H7 (cell line): ENCODE results near the gene HTATSF1. TPM values are rescaled to one million over a fixed set of nuclear protein-coding genes. Genes with fewer than 3 reads are reported as not detected.
A peak's percentile ranks its signal among the peaks of the same experiment; 100 is the strongest.

Experiments
- DNase-seq: peaks from one replicate; pipeline ENCODE4 v3.0.0; 2012
- H3K27me3 ChIP-seq: 2 replicates; pipeline ENCODE4 v1.6.0; 2011; ENCODE audit warnings: mild to moderate bottlenecking, low read length; ENCODE audit not compliant: control insufficient read depth, insufficient read depth
- H3K36me3 ChIP-seq: replicated peaks from 2 replicates; pipeline ENCODE4 v1.5.1; 2011; ENCODE audit warnings: low read length; ENCODE audit not compliant: control insufficient read depth, insufficient read depth
- H3K4me3 ChIP-seq: 2 replicates; pipeline ENCODE4 v1.5.1; 2011; ENCODE audit warnings: low read depth, mild to moderate bottlenecking, control low read depth, low read length, moderate library complexity; ENCODE audit not compliant: insufficient read depth
- total RNA-seq: library from RNA; depleted of rRNA; stranded (reverse); fragments of >200 nt; shearing (Covaris generic); gene quantifications from 2 replicates; pipeline ENCODE4 v1.2.3, GENCODE V29; 2014

Gene HTATSF1
- total RNA-seq, 1 experiment from 2014 or later = 61.4 TPM

DNA sequence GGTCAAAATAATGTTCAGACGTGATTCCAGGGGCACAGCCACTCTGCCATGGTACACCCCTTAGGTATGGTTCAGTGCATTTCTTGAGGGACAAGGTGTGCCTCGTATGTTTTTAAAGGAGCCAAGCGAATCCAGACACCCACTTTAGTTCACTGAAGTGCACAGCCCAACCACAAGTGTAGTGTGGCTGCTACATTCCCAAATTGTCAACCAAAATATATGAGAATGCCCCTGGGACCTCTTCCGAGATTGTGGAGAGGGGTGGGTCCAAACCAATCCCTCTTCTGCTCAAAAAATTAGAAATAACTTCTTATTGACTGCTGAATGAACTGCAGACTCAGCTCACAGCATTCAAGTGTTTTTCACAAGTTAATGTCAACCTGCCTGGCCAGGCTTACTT is 17.0 kb upstream of the HTATSF1 start:
- DNase-seq = no peak
- Histone ChIP-seq H3K4me3 (no peak overlapping the region), H3K36me3 (no peaks in the 10 kb centered on the region), H3K27me3 (no peaks in the 10 kb centered on the region)

- DNase-seq = no peak
- no peaks in the 10 kb centered on the region; the same call in 1 of the 2 replicates for H3K27me3 ChIP-seq
- H3K4me3 ChIP-seq = no peak within 1 kb of the TSS
- no peaks in the 10 kb centered on the region for H3K36me3 ChIP-seq
These were observed 9.7 kb upstream of the HTATSF1 start, which contains the start of gene BRS3 for GRCh38 chrX:136487647-136488046. Gene BRS3, plus strand, starts transcription at chrX:136487947. Its CDS starts 168 bp downstream, at chrX:136488115.

DNA sequence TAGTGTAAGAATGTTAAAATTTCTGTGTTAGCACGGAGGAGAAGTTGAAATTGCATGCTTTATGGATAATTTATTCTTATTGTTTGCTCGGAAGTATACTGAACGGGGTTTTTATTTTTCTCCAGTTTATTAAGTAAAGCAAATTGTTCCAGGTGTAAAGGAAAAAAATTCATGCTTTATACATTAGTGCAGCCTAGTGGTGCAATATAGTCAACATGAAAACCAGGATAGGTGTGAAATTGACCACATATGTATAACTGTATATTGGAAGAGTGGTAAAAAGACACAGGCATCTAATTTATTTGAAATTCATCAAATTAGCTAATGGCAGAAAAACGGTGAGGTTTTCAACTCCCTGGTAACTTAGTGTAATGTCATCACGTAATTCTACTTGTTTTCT is 8.7 kb upstream of the HTATSF1 start:
- Histone ChIP-seq H3K36me3 (no peaks in the 10 kb centered on the region), H3K4me3 (no peak overlapping the region), H3K27me3 (no peaks in the 10 kb centered on the region; the same call in 1 of the 2 replicates)
- DNase-seq = no peak

DNA sequence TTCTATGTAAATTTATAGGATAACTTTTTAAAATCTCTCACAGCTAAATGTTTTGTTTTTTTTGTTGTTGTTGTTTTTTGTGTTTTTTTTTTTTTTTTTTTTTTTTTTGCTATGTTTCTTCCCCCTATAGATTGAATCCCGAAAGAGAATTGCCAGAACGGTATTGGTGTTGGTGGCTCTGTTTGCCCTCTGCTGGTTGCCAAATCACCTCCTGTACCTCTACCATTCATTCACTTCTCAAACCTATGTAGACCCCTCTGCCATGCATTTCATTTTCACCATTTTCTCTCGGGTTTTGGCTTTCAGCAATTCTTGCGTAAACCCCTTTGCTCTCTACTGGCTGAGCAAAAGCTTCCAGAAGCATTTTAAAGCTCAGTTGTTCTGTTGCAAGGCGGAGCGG is 5.6 kb upstream of the HTATSF1 start:
- no peaks in the 10 kb centered on the region; the same call in 1 of the 2 replicates for H3K27me3 ChIP-seq
- H3K36me3 ChIP-seq = no peaks in the 10 kb centered on the region
- H3K4me3 ChIP-seq = no peak overlapping the region
- no peak for DNase-seq

DNA sequence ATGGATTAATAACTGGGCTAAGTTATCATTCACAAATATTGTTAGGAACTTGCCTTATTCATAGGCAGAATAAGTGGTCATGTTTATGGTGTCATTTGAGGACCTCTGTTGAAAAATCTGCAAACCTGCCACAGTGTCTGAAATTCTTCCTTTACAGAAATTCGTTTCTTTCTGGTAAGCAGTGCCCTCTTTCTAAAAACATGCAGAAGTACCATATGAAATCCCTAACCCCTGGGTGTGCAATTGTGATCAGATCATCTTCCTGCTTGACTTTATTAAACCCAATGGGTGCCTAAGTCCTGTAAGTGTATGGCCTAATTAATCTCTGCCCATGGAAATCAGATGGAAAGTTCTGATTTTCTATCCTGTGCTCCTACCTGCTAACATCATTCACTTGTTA is 4.4 kb upstream of the HTATSF1 start:
- no peaks in the 10 kb centered on the region for H3K36me3 ChIP-seq
- DNase-seq = no peak
- H3K4me3 ChIP-seq = no peak overlapping the region
- no peaks in the 10 kb centered on the region; the same call in 1 of the 2 replicates for H3K27me3 ChIP-seq

DNA sequence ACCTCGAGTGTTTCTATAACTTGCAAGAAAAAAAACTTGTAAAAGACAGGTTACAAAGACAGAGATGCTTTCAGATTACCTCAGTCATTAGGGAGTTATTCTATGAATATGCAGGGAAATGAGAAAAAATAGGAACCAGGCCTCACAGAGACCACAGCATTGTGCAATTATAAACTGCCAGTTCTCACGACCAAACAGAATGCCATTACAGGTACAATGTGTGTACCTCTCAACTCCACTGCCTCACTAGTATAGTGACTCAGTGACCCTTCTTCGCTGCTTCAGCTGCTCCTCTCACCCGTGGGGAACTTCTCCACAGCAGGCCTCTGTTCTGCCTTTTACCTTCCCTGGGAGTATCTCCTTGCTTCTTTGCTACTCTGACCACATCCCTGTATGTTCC is 2.3 kb upstream of the HTATSF1 start:
- Histone ChIP-seq H3K4me3 (no peak overlapping the region), H3K27me3 (no peaks in the 10 kb centered on the region), H3K36me3 (no peaks in the 10 kb centered on the region)
- DNase-seq = no peak

DNA sequence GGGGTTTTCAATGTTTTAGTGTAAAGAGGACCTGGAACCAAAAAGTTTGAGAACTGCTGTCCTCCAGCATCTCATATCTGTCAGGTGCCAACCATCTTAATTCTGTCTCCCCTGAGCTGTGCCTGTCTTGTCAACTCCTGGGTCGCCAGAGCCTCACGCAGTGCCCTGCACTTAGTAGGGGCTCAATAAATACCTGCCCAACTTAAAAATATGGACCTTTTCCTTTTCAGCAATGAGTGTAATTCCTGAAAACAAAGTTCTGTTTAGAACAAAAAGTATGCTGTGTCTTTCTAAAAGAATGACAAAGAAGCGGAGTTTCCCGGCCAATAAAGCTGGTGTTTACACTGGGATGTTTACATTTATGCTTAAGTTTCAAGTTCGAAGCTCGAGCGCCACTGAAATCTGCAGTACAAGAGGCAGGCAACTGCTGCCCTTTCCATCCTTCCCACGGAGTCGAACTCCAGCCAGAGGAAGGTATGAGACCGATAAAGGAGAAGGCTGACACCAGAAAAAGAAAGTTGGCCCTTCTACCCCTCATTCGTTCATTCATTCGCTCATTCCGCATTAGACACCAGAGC is 1.1 kb upstream of the HTATSF1 start:
- no peak for DNase-seq
- Histone ChIP-seq H3K27me3 (no peaks in the 10 kb centered on the region), H3K36me3 (0 out of 2 replicates have a peak, but pooled peaks cover 1% of the 10 kb centered on the region), H3K4me3 (peak overlapping the region; percentile 43)

DNA sequence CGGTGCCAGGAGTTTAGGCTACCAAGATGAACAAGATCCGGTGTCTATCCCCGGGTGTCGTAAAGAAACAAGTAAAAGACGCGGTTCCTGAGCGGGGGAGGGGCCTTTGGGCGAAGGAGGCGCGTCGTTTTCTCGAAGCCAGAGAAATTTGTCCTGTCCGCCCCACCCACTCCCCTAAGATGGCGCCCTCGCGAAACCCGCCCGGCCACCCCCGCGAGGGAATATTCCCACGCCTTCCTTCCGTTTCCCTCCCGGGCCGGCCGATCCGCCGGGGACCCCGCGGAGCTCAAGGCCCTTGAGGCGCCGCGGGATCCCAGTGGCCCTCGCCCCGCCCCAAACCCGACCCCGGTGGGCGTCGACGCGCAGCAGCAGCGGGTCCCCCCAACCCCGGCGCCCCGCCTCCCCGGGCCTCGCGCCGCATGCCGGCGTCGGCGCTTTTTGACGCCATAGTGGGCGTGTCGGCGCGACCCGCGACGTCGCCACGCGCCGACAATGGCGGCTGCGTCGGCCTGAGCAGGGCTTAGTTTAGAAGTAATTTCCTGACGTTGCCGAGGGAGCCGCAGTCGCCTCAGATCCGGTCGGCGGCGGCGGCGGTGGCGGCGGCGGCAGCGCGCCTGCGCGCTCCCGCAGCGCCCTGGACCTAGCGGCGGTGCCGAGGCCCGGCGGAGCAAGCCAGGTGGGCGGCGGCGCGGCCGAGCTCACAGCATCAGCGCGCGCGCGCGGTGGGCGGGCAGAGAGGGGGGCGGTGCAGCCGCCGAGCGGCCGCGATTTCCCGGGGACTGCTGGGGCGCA is 432 bp upstream of the HTATSF1 start:
- Histone ChIP-seq H3K27me3 (no peaks in the 10 kb centered on the region), H3K36me3 (peaks cover 1% of the 10 kb centered on the region; the same call in 1 of the 2 replicates), H3K4me3 (peak overlapping the region; percentile 82)
- peak; percentile 86 for DNase-seq

DNA sequence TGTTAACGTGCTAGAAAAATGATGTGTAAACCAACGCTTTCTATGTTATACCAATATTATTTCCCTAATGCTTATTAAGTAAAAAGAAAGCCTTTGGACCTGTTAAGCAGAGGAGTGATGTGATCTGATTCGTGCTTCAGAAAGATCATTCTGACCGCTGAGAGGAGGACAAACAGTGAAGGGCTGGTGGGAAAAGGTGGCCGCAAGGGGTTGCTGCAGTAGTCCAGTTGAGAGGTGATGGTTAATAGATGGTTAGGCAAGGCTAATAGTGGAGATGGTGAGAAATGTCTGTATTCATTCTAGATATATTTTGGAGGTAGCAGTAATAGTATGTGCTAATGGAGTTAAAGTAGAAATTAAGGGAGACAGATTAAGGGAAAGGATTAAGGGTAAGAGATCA is 21.7 kb downstream of the HTATSF1 start:
- H3K4me3 ChIP-seq = no peak overlapping the region
- H3K36me3 ChIP-seq = no peaks in the 10 kb centered on the region
- H3K27me3 ChIP-seq = no peaks in the 10 kb centered on the region
- DNase-seq = no peak

GRCh38 chrX:136523770-136524169 is 26.4 kb downstream of the HTATSF1 start:
- no peak for DNase-seq
- Histone ChIP-seq H3K27me3 (no peaks in the 10 kb centered on the region), H3K36me3 (no peaks in the 10 kb centered on the region), H3K4me3 (no peak overlapping the region)

GRCh38 chrX:136525738-136526606 is 28.6 kb downstream of the HTATSF1 start:
- H3K36me3 ChIP-seq = no peaks in the 10 kb centered on the region
- H3K27me3 ChIP-seq = no peaks in the 10 kb centered on the region
- no peak overlapping the region for H3K4me3 ChIP-seq
- no peak for DNase-seq

DNA sequence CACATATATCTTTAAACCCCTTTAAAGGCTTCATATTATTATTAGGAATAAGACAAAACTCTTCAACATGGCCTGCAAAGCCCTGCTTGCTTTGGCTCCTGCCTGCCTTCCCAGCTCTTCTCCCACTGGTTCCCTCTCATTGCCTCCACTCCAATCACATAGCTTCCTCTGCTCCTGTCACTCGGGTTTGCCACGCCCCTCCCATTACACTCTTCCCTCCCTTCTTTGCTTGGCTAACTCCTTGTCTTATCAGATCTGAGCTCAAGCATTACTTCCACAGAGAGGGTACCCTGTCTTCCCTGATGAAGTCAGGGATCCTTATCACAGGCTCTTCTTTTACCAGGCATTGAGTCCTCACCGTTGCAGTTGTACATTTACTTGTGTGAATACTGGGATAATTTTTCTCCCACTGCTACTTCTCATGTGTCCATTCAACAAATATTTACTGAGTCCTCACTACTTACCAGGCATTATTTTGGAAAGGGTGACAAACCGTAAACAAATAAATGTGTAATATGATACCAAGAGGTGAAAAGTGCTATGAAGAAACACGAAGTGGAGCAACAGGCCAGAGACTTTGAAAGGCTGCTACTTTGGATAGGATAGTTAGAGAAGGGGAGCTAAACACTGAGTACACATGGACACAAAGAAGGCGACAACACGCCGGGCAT is 31.4 kb downstream of the HTATSF1 start:
- Histone ChIP-seq H3K4me3 (no peak overlapping the region), H3K36me3 (no peaks in the 10 kb centered on the region), H3K27me3 (no peaks in the 10 kb centered on the region)
- peak; percentile 26 for DNase-seq

- DNase-seq = peak; percentile 9
- Histone ChIP-seq H3K27me3 (no peaks in the 10 kb centered on the region), H3K36me3 (no peaks in the 10 kb centered on the region), H3K4me3 (no peak overlapping the region)
These were observed 32.4 kb downstream of the HTATSF1 start for GRCh38 chrX:136529795-136530194.

GRCh38 chrX:136531951-136532350 is 34.6 kb downstream of the HTATSF1 start, which contains the start of gene VGLL1:
Gene VGLL1, plus strand, starts transcription at chrX:136532215. Its CDS starts 3,806 bp downstream, at chrX:136536021.
- Histone ChIP-seq H3K4me3 (no peak within 1 kb of the TSS), H3K27me3 (no peaks in the 10 kb centered on the region; the same call in 1 of the 2 replicates), H3K36me3 (no peaks in the 10 kb centered on the region)
- DNase-seq = no peak
